Measurements from ENCODE around the gene MMP23B.
"Not testable (repeated sequence)": the region's sequence is repeated elsewhere in the genome, so short reads cannot be mapped to it uniquely, and the experiment has no call there.

MMP23B gene

GRCh38 chr1:1594602-1595260 lies 37.2 kb upstream of the MMP23B start:
- CTCF ChIA-PET: interaction anchor here (1.2 kb wide), 1 partner anchor 17 kb away, joined by 3 read pairs; no protein-coding TSS in a partner anchor
- POLR2A ChIA-PET: no interaction called here
- TF ChIP-seq CTCF (IDR thresholded peaks at IDR 0.05; ENCODE audit: control extremely low read depth, extremely low read depth, low read depth, missing control alignments): no peak
- no peak for DNase-seq (ENCODE audit: extremely low spot score)

GRCh38 chr1:1595341-1595740 lies 36.6 kb upstream of the MMP23B start:
- CTCF ChIA-PET; POLR2A ChIA-PET; DNase-seq (ENCODE audit: extremely low spot score): not testable (repeated sequence)

GRCh38 chr1:1596493-1597274 lies 35.3 kb upstream of the MMP23B start:
- no peak for TF ChIP-seq CTCF (IDR thresholded peaks at IDR 0.05; ENCODE audit: control extremely low read depth, extremely low read depth, low read depth, missing control alignments)
- POLR2A ChIA-PET: no interaction called here
- DNase-seq (ENCODE audit: extremely low spot score): peak; percentile 46
- CTCF ChIA-PET: interaction anchor here (0.8 to 1.7 kb wide), 4 partner anchors 11 to 312 kb away, joined by 3 to 5 read pairs (median 3); no protein-coding TSS in a partner anchor

GRCh38 chr1:1597275-1597930 lies 34.6 kb upstream of the MMP23B start:
- TF ChIP-seq CTCF (IDR thresholded peaks at IDR 0.05; ENCODE audit: control extremely low read depth, extremely low read depth, low read depth, missing control alignments): peak; percentile 27
- peak; percentile 55 for DNase-seq (ENCODE audit: extremely low spot score)
- ChIA-PET POLR2A (interaction anchor here (0.6 kb wide), 1 partner anchor 27 kb away, joined by 5 read pairs; no protein-coding TSS in a partner anchor), CTCF (interaction anchor here (0.8 to 1.7 kb wide), 5 partner anchors 12 to 312 kb away, joined by 3 to 5 read pairs (median 3); no protein-coding TSS in a partner anchor)

- CTCF ChIA-PET: interaction anchor here (0.9 to 1.7 kb wide), 3 partner anchors 12 to 20 kb away, joined by 3 to 5 read pairs (median 3); no protein-coding TSS in a partner anchor
- POLR2A ChIA-PET: interaction anchor here (0.6 kb wide), 1 partner anchor 28 kb away, joined by 5 read pairs; no protein-coding TSS in a partner anchor
- no peak for TF ChIP-seq CTCF (IDR thresholded peaks at IDR 0.05; ENCODE audit: control extremely low read depth, extremely low read depth, low read depth, missing control alignments)
- DNase-seq (ENCODE audit: extremely low spot score): no peak
These were observed 33.8 kb upstream of the MMP23B start for GRCh38 chr1:1598051-1598719.

GRCh38 chr1:1598720-1599029 lies 33.3 kb upstream of the MMP23B start:
- ChIA-PET CTCF (interaction anchor here (1.7 kb wide), 1 partner anchor 13 kb away, joined by 5 read pairs; no protein-coding TSS in a partner anchor), POLR2A (no interaction called here)
- no peak for DNase-seq (ENCODE audit: extremely low spot score)
- TF ChIP-seq CTCF (IDR thresholded peaks at IDR 0.05; ENCODE audit: control extremely low read depth, extremely low read depth, low read depth, missing control alignments): no peak

Data from GM10248 (cell line).